NCI-H2107 (cell line): ENCODE results near the gene ZNF236.

Experiments used
- DNase-seq: peaks from one replicate; lab custom pipeline; 2025; lab: John Stamatoyannopoulos, UW

The ZNF236 gene

GRCh38 chr18:76859474-76860339 is 37.4 kb downstream of the ZNF236 start:
- DNase-seq: no peak

GRCh38 chr18:76860411-76860810 is 38.1 kb downstream of the ZNF236 start:
- no peak for DNase-seq

- DNase-seq: no peak
Observed at GRCh38 chr18:76866666-76867065, 44.3 kb downstream of the ZNF236 start.

- no peak for DNase-seq
Observed at GRCh38 chr18:76873311-76873710, 51.0 kb downstream of the ZNF236 start.

- no peak for DNase-seq
Observed at GRCh38 chr18:76873713-76874112, 51.4 kb downstream of the ZNF236 start.

GRCh38 chr18:76874642-76875389 is 52.5 kb downstream of the ZNF236 start:
- peak; percentile 27 for DNase-seq

GRCh38 chr18:76875390-76876325 is 53.3 kb downstream of the ZNF236 start:
- peak; percentile 74 for DNase-seq

- DNase-seq: no peak
Observed at GRCh38 chr18:76878426-76878825, 56.1 kb downstream of the ZNF236 start.

GRCh38 chr18:76880026-76880425 is 57.7 kb downstream of the ZNF236 start:
- no peak for DNase-seq

- no peak for DNase-seq
Observed at GRCh38 chr18:76881744-76882143, 59.4 kb downstream of the ZNF236 start.

- no peak for DNase-seq
Observed at GRCh38 chr18:76882146-76882545, 59.8 kb downstream of the ZNF236 start.

GRCh38 chr18:76885001-76885400 is 62.6 kb downstream of the ZNF236 start:
- DNase-seq: no peak

GRCh38 chr18:76886112-76886511 is 63.8 kb downstream of the ZNF236 start:
- no peak for DNase-seq

- no peak for DNase-seq
Observed at GRCh38 chr18:76889091-76889699, 66.8 kb downstream of the ZNF236 start.

- DNase-seq: no peak
Observed at GRCh38 chr18:76892832-76893231, 70.5 kb downstream of the ZNF236 start.

GRCh38 chr18:76894566-76895346 is 72.4 kb downstream of the ZNF236 start:
- no peak for DNase-seq

GRCh38 chr18:76895498-76895897 is 73.1 kb downstream of the ZNF236 start:
- no peak for DNase-seq

- DNase-seq: no peak
Observed at GRCh38 chr18:76896677-76897076, 74.3 kb downstream of the ZNF236 start.

GRCh38 chr18:76897257-76897656 is 74.9 kb downstream of the ZNF236 start:
- DNase-seq: no peak

GRCh38 chr18:76903386-76903785 is 81.0 kb downstream of the ZNF236 start:
- no peak for DNase-seq

- DNase-seq: no peak
Observed at GRCh38 chr18:76905821-76906220, 83.5 kb downstream of the ZNF236 start.
